GM18520 (cell line): ENCODE results near the gene SLC4A9.
A peak's percentile ranks its signal among the peaks of the same experiment; 100 is the strongest.
"Not testable (repeated sequence)": the region's sequence is repeated elsewhere in the genome, so short reads cannot be mapped to it uniquely, and the experiment has no call there.

Source experiments
- ATAC-seq: cut with Tn5 transposase; IDR thresholded peaks from one replicate; pipeline ENCODE4 v1.9.1; 2021; ENCODE audit not compliant: unreplicated experiment

Gene SLC4A9

GRCh38 chr5:140398379-140398811, 38.4 kb downstream of the SLC4A9 start:
- no peak for ATAC-seq

GRCh38 chr5:140399979-140400729, 40.2 kb downstream of the SLC4A9 start:
- ATAC-seq = no peak

- ATAC-seq = peak; percentile 63
Observed at GRCh38 chr5:140400730-140401361, 40.9 kb downstream of the SLC4A9 start.

- peak; percentile 88 for ATAC-seq
Observed at GRCh38 chr5:140401362-140402257, 41.6 kb downstream of the SLC4A9 start, which contains the start of gene ANKHD1. Gene ANKHD1, plus strand, starts transcription at chr5:140401833. Its CDS starts 135 bp downstream, at chr5:140401968.

GRCh38 chr5:140402258-140403074, 42.5 kb downstream of the SLC4A9 start:
- no peak for ATAC-seq

- ATAC-seq = no peak
Observed at GRCh38 chr5:140403613-140404012, 43.6 kb downstream of the SLC4A9 start.

- no peak for ATAC-seq
Observed at GRCh38 chr5:140408750-140409241, 48.8 kb downstream of the SLC4A9 start.

GRCh38 chr5:140413230-140413629, 53.2 kb downstream of the SLC4A9 start:
- no peak for ATAC-seq

GRCh38 chr5:140417235-140417634, 57.2 kb downstream of the SLC4A9 start:
- no peak for ATAC-seq

GRCh38 chr5:140418862-140419520, 59.0 kb downstream of the SLC4A9 start:
- ATAC-seq = no peak

GRCh38 chr5:140420226-140420570, 60.2 kb downstream of the SLC4A9 start:
- no peak for ATAC-seq

GRCh38 chr5:140420665-140421361, 60.8 kb downstream of the SLC4A9 start:
- ATAC-seq = no peak

- ATAC-seq = not testable (repeated sequence)
Observed at GRCh38 chr5:140421375-140421774, 61.4 kb downstream of the SLC4A9 start.

- ATAC-seq = no peak
Observed at GRCh38 chr5:140423609-140424008, 63.6 kb downstream of the SLC4A9 start.

GRCh38 chr5:140424135-140424534, 64.1 kb downstream of the SLC4A9 start:
- ATAC-seq = no peak
